HG02763 (cell line): ENCODE results near the gene EIF4G3.
"Not testable (repeated sequence)": the region's sequence is repeated elsewhere in the genome, so short reads cannot be mapped to it uniquely, and the experiment has no call there.

Source experiments
- ATAC-seq: cut with Tn5 transposase; IDR thresholded peaks from one replicate; pipeline ENCODE4 v1.9.1; 2021; ENCODE audit warnings: mild to moderate bottlenecking, moderate library complexity; ENCODE audit not compliant: unreplicated experiment

The EIF4G3 gene

GRCh38 chr1:20846461-20847374 lies 330.0 kb downstream of the EIF4G3 start:
- no peak for ATAC-seq

- ATAC-seq = no peak
These were observed 336.0 kb downstream of the EIF4G3 start for GRCh38 chr1:20840731-20841130.

- ATAC-seq = no peak
These were observed 339.0 kb downstream of the EIF4G3 start for GRCh38 chr1:20837554-20838192.

- no peak for ATAC-seq
These were observed 340.5 kb downstream of the EIF4G3 start for GRCh38 chr1:20836230-20836629.

GRCh38 chr1:20834780-20835179 lies 341.9 kb downstream of the EIF4G3 start:
- ATAC-seq = no peak

- ATAC-seq = no peak
These were observed 342.5 kb downstream of the EIF4G3 start for GRCh38 chr1:20834192-20834591.

- no peak for ATAC-seq
These were observed 346.3 kb downstream of the EIF4G3 start for GRCh38 chr1:20830378-20830777.

- no peak for ATAC-seq
These were observed 346.8 kb downstream of the EIF4G3 start for GRCh38 chr1:20829946-20830345.

- ATAC-seq = no peak
These were observed 347.2 kb downstream of the EIF4G3 start for GRCh38 chr1:20829531-20829930.

- ATAC-seq = no peak
These were observed 352.9 kb downstream of the EIF4G3 start for GRCh38 chr1:20823845-20824244.

GRCh38 chr1:20821466-20821865 lies 355.2 kb downstream of the EIF4G3 start:
- ATAC-seq = no peak

- no peak for ATAC-seq
These were observed 356.9 kb downstream of the EIF4G3 start for GRCh38 chr1:20819818-20820217.

GRCh38 chr1:20814534-20814871 lies 362.2 kb downstream of the EIF4G3 start:
- ATAC-seq = no peak

GRCh38 chr1:20811916-20812315 lies 364.8 kb downstream of the EIF4G3 start:
- no peak for ATAC-seq

GRCh38 chr1:20793236-20793635 lies 383.5 kb downstream of the EIF4G3 start:
- ATAC-seq = no peak

GRCh38 chr1:20792196-20792595 lies 384.5 kb downstream of the EIF4G3 start:
- ATAC-seq = no peak

GRCh38 chr1:20790785-20791184 lies 385.9 kb downstream of the EIF4G3 start:
- ATAC-seq = no peak

- ATAC-seq = not testable (repeated sequence)
These were observed 387.1 kb downstream of the EIF4G3 start for GRCh38 chr1:20789598-20789997.

- ATAC-seq = no peak
These were observed 388.6 kb downstream of the EIF4G3 start for GRCh38 chr1:20787840-20788795.

GRCh38 chr1:20787029-20787839 lies 389.5 kb downstream of the EIF4G3 start, which contains the start of gene HP1BP3:
Gene HP1BP3 (minus strand): TSS chr1:20787307. CDS start chr1:20780440, 6,867 bp downstream.
- ATAC-seq = peak; percentile 45
